Psoas muscle (tissue), 8 donors: ENCODE results near the gene PRKAR2A. TPM values are rescaled to one million over a fixed set of nuclear protein-coding genes. Genes with fewer than 3 reads are reported as not detected.

ENCODE experiments used
- ATAC-seq, 4 donors: fragments of 200-7000 bp; cut with Tn5 transposase; one replicate each; pipeline ENCODE4 v1.9.1; 2020; ENCODE audit warnings: moderate library complexity in 3 of 4, mild to moderate bottlenecking in 2 of 4
- DNase-seq, 2 donors: peaks; one replicate each; pipeline ENCODE4 v3.0.0-alpha.2; 2020
- H3K27ac ChIP-seq: fragments of 200-600 bp; one replicate; pipeline ENCODE4 v1.8.0; 2022
- H3K27me3 ChIP-seq, 3 donors: fragments of 200-600 bp in 1 of 3; one replicate each; pipeline versions ENCODE4 v1.6.1 to v1.8.0; 2013 to 2022; ENCODE audit warnings: low read length in 2 of 3, mild to moderate bottlenecking in 2 of 3, moderate library complexity in 1 of 3; ENCODE audit not compliant: insufficient read depth in 3 of 3
- H3K36me3 ChIP-seq, 2 donors: fragments of 200-600 bp in 1 of 2; one replicate each; pipeline versions ENCODE4 v1.6.1 to v1.8.0; 2013 to 2022; ENCODE audit warnings: low read depth in 1 of 2, mild to moderate bottlenecking in 1 of 2, moderate library complexity in 1 of 2; ENCODE audit not compliant: insufficient read depth in 1 of 2
- H3K4me1 ChIP-seq: fragments of 200-600 bp; one replicate; pipeline ENCODE4 v1.8.0; 2022
- H3K4me3 ChIP-seq: fragments of 200-600 bp; one replicate; pipeline ENCODE4 v1.8.0; 2022; ENCODE audit warnings: mild to moderate bottlenecking
- H3K9me3 ChIP-seq: fragments of 200-600 bp; one replicate; pipeline ENCODE4 v1.8.0; 2022
- WGBS, 3 donors: extraction: QIAGEN DNeasy Blood & Tissue Kit; methylation state at CpG; one replicate each; pipeline versions ENCODE4 v1.1.6 to v1.1.7; 2013; 5-methylcytosine and 5-hydroxymethylcytosine counted together
- intact Hi-C, 2 donors: fragments of 100-400 bp; cut with DNase I; formaldehyde crosslinking; loops; one replicate each; pipeline versions ENCODE4 v1.11.0 to v1.14.2; 2022
- polyA plus RNA-seq, 3 donors: library from polyadenylated mRNA; stranded (reverse); fragments of 200-250 nt; gene quantifications; one replicate each; pipeline ENCODE4 v1.2.3, GENCODE V29; 2013
- total RNA-seq, 4 donors: library from RNA; stranded (reverse); fragmentation: NEBNext Ultra II Directional in 2 of 4; extraction: Animal tissue kit (Norgen Biotek cat#: 25700) in 2 of 4; gene quantifications; one replicate each; pipeline versions ENCODE4 v1.2.1 to v1.2.4, GENCODE V29; 2021 to 2023
- TF ChIP-seq, protein P1 (sequence below): fragments of 200-600 bp; IDR thresholded peaks from one replicate; pipeline ENCODE4 v1.8.0; 2022; ENCODE audit warnings: antibody characterized with exemption
- donor health status: healthy with polysubstance abuse.
- donor health status: DM: no; HTN: no; CAD: no; lungs with moderate emphysema.
- donor health status: Bipolar disorder and iron deficiency.
- donor health status: healthy.
- donor health status: DM: yes; HTN: yes; CAD: no.
- donor health status: DM: no; HTN: no; CAD: no.
- donor health status: DM: no; HTN: no; CAD: no.
- donor health status: DM: yes; HTN: yes; CAD: no.

The PRKAR2A gene
- total and polyA plus RNA-seq, 7 donors: 24.3 to 126 (median 92.5) TPM

DNA sequence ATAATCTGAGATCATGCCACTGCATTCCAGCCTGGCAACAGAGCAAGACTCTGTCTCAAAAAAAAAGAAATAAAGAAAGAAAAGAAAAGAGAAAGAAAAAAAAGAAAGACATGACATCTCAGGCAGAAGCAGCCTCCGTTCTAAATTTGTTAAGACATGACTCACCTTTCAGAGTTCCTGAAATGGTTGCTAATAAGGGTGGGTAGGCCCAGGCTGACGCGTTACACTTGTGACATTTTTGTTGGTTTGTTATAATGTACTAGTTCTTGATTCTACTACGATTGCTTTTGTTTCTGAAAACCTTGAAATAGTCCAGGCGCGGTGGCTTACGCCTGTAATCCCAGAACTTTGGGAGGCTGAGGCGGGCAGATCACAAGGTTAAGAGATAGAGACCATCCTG, 30.0 kb upstream of the PRKAR2A start:
- intact Hi-C loops: no loop called here
- Histone ChIP-seq H3K4me3 (no peak overlapping the region), H3K27ac (no peak overlapping the region), H3K27me3 (no peaks in the 10 kb centered on the region), H3K4me1 (peaks cover 15% of the 10 kb centered on the region), H3K9me3 (no peaks in the 10 kb centered on the region), H3K36me3 (peaks cover 2 to 61% of the 10 kb centered on the region in 2 donors)
- no peak for DNase-seq
- TF ChIP-seq, protein P1, sequence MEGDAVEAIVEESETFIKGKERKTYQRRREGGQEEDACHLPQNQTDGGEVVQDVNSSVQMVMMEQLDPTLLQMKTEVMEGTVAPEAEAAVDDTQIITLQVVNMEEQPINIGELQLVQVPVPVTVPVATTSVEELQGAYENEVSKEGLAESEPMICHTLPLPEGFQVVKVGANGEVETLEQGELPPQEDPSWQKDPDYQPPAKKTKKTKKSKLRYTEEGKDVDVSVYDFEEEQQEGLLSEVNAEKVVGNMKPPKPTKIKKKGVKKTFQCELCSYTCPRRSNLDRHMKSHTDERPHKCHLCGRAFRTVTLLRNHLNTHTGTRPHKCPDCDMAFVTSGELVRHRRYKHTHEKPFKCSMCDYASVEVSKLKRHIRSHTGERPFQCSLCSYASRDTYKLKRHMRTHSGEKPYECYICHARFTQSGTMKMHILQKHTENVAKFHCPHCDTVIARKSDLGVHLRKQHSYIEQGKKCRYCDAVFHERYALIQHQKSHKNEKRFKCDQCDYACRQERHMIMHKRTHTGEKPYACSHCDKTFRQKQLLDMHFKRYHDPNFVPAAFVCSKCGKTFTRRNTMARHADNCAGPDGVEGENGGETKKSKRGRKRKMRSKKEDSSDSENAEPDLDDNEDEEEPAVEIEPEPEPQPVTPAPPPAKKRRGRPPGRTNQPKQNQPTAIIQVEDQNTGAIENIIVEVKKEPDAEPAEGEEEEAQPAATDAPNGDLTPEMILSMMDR: no peak
- ATAC-seq: no peak
- WGBS, 3 donors: 90 to 94% (median 93%) methylated on average over 8 of the region's 8 CpGs

- DNase-seq: peak in 1 of 2 donors; percentile 11
- Histone ChIP-seq H3K27ac (no peak overlapping the region), H3K27me3 (no peaks in the 10 kb centered on the region), H3K4me3 (no peak overlapping the region), H3K36me3 (peaks cover 0 to 40% of the 10 kb centered on the region in 2 donors), H3K9me3 (no peaks in the 10 kb centered on the region), H3K4me1 (peaks cover 18% of the 10 kb centered on the region)
- ATAC-seq: no peak
- TF ChIP-seq, protein P1: no peak
- intact Hi-C loops: no loop called here
- WGBS, 3 donors: 97 to 100% (median 99%) methylated on average over 3 of the region's 3 CpGs
These were observed 15.4 kb upstream of the PRKAR2A start for GRCh38 chr3:48863122-48863521.

DNA sequence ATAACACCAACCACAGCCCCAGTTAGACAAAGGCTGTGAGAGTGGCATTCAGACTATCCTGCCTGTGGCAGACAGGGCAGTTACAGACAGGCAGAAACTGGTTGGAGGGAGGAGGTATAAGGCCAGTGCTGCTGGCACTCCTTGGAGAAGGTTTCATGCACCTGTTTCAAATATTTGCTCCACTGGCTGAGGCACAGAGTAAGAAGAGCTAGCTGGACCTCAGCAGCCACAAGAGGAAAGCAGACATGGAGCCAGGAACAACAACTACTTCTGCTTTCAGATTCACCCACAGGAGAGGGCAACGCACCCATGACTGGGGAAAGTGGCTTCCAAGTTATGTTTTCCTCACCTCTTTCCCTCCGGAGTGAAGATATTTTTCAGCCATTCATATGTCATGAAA, 11.5 kb upstream of the PRKAR2A start:
- no peaks in the 10 kb centered on the region for H3K9me3 ChIP-seq
- no peaks in the 10 kb centered on the region for H3K27me3 ChIP-seq
- intact Hi-C loops: loop anchor here in 1 of 2 donors (5.0 kb wide), 1 partner anchor 58 kb away; the partner anchor contains the start of gene ARIH2
- ATAC-seq: peak; percentile 91 to 97 (median 93)
- peaks cover 37% of the 10 kb centered on the region for H3K4me1 ChIP-seq
- peak in 1 of 2 donors; percentile 45 for DNase-seq
- H3K27ac ChIP-seq: peak overlapping the region; percentile 82
- peaks cover 0 to 49% of the 10 kb centered on the region in 2 donors for H3K36me3 ChIP-seq
- 25 to 37% (median 28%) methylated on average over 2 of the region's 2 CpGs for WGBS, 3 donors
- TF ChIP-seq, protein P1: no peak
- H3K4me3 ChIP-seq: peak overlapping the region; percentile 16

DNA sequence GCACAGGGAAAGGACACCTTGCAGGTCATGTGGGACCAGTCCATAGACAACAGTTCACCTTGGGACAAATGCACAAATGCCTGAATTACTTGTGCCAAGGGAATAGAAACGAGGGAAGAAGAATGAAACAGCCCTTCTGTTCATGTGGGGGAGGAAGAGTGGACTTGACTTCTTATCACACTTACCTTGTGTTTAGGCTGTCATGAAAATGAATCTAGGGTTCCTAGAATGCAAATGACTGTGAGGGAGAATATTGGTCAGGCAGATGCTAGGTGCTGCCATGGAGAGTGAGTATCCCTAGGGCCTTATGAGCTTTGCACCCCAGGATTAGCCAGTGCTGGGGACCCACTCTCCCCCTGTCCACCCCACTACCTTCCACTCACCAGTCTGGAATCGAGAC, 11.0 kb upstream of the PRKAR2A start:
- peaks cover 42% of the 10 kb centered on the region for H3K4me1 ChIP-seq
- peak overlapping the region; percentile 82 for H3K27ac ChIP-seq
- TF ChIP-seq, protein P1: no peak
- no peaks in the 10 kb centered on the region for H3K27me3 ChIP-seq
- no peaks in the 10 kb centered on the region for H3K9me3 ChIP-seq
- no peak overlapping the region for H3K4me3 ChIP-seq
- ATAC-seq (no peak), DNase-seq (no peak)
- 35 to 55% (median 37%) methylated on average over 2 of the region's 2 CpGs for WGBS, 3 donors
- H3K36me3 ChIP-seq: peaks cover 0 to 49% of the 10 kb centered on the region in 2 donors
- intact Hi-C loops: loop anchor here in 1 of 2 donors (5.0 kb wide), 1 partner anchor 59 kb away; the partner anchor contains the start of gene ARIH2

- ATAC-seq (no peak), DNase-seq (peak in 1 of 2 donors; percentile 2)
- Histone ChIP-seq H3K27me3 (no peaks in the 10 kb centered on the region), H3K9me3 (no peaks in the 10 kb centered on the region), H3K36me3 (peaks cover 0 to 49% of the 10 kb centered on the region in 2 donors), H3K4me1 (peaks cover 45% of the 10 kb centered on the region), H3K4me3 (no peak overlapping the region), H3K27ac (peak overlapping the region; percentile 82)
- TF ChIP-seq, protein P1: no peak
- whole genome bisulfite sequencing, 3 donors: 52 to 61% (median 58%) methylated on average over 2 of the region's 2 CpGs
- intact Hi-C loops: loop anchor here in 1 of 2 donors (5.0 kb wide), 1 partner anchor 60 kb away; the partner anchor contains the start of gene ARIH2
These were observed 10.0 kb upstream of the PRKAR2A start for GRCh38 chr3:48857641-48858040.
